Measurements from ENCODE around the gene KCNQ1.

- TF ChIP-seq, protein P1, sequence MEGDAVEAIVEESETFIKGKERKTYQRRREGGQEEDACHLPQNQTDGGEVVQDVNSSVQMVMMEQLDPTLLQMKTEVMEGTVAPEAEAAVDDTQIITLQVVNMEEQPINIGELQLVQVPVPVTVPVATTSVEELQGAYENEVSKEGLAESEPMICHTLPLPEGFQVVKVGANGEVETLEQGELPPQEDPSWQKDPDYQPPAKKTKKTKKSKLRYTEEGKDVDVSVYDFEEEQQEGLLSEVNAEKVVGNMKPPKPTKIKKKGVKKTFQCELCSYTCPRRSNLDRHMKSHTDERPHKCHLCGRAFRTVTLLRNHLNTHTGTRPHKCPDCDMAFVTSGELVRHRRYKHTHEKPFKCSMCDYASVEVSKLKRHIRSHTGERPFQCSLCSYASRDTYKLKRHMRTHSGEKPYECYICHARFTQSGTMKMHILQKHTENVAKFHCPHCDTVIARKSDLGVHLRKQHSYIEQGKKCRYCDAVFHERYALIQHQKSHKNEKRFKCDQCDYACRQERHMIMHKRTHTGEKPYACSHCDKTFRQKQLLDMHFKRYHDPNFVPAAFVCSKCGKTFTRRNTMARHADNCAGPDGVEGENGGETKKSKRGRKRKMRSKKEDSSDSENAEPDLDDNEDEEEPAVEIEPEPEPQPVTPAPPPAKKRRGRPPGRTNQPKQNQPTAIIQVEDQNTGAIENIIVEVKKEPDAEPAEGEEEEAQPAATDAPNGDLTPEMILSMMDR (conservative IDR thresholded peaks at IDR 0.05): no peak
- TF ChIP-seq EZH2 (IDR thresholded peaks at IDR 0.05; ENCODE audit: low read depth): no peak
Measured at GRCh38 chr11:2790568-2790921, 345.7 kb downstream of the KCNQ1 start.
